ENCODE measurements around the gene TCAP. TPM values are rescaled to one million over a fixed set of nuclear protein-coding genes. Genes with fewer than 3 reads are reported as not detected.
A peak's percentile ranks its signal among the peaks of the same experiment; 100 is the strongest.

TCAP gene
- total and polyA plus RNA-seq, 12 donors = 0.78 to 13.6 (median 1.8) TPM; not detected in 1

DNA sequence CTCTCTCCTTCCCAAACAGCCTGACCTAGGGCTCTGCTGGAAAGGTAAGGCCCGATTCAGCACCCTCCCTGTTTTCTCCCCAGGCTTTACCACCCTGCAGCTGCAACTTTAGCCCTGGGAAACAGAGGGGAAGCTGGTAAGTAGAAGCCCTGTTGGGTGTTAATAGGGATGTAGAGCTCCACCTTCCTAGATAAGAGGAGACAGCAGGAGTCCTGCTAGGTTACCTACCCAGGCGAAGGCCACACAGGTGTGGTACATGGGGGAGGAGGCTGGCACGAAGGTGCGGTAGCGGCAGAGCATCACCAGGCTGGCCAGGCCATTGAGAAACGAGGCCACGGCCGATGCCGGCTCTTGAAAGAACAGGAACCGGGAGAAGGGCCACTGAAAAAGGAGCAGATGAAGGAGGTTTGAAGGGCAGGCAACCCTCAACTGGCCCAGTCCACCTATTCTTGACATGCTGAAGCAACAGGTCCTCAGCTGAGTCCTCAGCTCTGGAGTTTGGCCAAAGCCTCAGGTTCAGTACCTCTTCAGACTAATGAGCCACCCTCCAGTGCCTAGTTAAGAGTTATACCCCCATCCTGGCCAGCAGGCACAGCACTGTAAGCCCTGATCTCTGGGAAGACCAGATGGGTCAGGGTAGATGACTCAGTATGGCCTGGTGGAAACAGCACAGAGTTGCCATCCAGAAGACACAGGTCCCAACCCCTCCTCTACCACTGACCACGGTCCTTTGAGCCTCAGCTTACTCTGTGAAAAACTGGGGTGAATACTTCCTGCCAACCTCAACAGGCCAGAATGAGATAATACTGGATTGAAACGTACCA is 19.4 kb downstream of the TCAP start:
- H3K4me1 ChIP-seq (replicated peaks in 1 of 2) = peaks cover 8 to 14% of the 10 kb centered on the region in 2 donors
- H3K36me3 ChIP-seq (replicated peaks in 1 of 2) = no peaks in the 10 kb centered on the region
- 90 to 98% (median 93%) methylated on average over 12 of the region's 12 CpGs for WGBS, 4 donors
- TF ChIP-seq POLR2A (IDR thresholded peaks at IDR 0.05) = no peak
- TF ChIP-seq, protein P1, sequence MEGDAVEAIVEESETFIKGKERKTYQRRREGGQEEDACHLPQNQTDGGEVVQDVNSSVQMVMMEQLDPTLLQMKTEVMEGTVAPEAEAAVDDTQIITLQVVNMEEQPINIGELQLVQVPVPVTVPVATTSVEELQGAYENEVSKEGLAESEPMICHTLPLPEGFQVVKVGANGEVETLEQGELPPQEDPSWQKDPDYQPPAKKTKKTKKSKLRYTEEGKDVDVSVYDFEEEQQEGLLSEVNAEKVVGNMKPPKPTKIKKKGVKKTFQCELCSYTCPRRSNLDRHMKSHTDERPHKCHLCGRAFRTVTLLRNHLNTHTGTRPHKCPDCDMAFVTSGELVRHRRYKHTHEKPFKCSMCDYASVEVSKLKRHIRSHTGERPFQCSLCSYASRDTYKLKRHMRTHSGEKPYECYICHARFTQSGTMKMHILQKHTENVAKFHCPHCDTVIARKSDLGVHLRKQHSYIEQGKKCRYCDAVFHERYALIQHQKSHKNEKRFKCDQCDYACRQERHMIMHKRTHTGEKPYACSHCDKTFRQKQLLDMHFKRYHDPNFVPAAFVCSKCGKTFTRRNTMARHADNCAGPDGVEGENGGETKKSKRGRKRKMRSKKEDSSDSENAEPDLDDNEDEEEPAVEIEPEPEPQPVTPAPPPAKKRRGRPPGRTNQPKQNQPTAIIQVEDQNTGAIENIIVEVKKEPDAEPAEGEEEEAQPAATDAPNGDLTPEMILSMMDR (IDR thresholded peaks at IDR 0.05) = no peak
- no peak overlapping the region for H3K27ac ChIP-seq
- intact Hi-C loops (cut with DNase I) = no loop called here
- H3K9me3 ChIP-seq (replicated peaks in 1 of 3) = no peaks in the 10 kb centered on the region
- no peak for DNase-seq
- H3K4me3 ChIP-seq = no peak overlapping the region
- no peaks in the 10 kb centered on the region for H3K27me3 ChIP-seq

DNA sequence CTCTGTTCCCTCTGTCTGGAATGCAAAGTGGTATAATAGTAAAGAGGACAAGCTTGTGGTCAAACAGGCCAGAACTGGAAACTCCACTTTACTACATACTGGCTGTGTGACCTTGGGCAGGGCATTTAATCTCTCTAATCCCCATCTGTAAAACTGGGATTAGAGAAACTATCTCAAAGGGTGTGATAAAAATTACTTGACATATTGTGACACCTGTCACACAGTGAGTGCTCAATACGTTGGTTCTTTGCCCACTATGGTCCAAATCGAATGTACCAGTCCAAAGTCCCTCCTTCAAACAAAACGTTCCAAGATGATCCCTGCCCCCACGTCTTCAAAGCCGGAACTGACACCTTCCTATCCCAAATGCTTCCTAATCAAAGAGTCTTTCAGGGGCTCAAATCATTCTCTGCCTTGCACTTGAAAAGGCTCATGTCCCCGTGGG is 22.0 kb downstream of the TCAP start:
- Histone ChIP-seq H3K9me3 (replicated peaks in 1 of 3) (no peaks in the 10 kb centered on the region), H3K27ac (peak overlapping the region in 1 of 5 donors; percentile 94), H3K4me1 (replicated peaks in 1 of 2) (peaks cover 8 to 14% of the 10 kb centered on the region in 2 donors), H3K27me3 (no peaks in the 10 kb centered on the region), H3K36me3 (replicated peaks in 1 of 2) (no peaks in the 10 kb centered on the region), H3K4me3 (peak overlapping the region in 2 of 4 donors; percentile 44 to 66)
- intact Hi-C loops (cut with DNase I) = no loop called here
- TF ChIP-seq, protein P1 (IDR thresholded peaks at IDR 0.05) = no peak
- no peak for TF ChIP-seq POLR2A (IDR thresholded peaks at IDR 0.05)
- no peak for DNase-seq
- WGBS, 4 donors = 59 to 65% (median 61%) methylated on average over 6 of the region's 6 CpGs

DNA sequence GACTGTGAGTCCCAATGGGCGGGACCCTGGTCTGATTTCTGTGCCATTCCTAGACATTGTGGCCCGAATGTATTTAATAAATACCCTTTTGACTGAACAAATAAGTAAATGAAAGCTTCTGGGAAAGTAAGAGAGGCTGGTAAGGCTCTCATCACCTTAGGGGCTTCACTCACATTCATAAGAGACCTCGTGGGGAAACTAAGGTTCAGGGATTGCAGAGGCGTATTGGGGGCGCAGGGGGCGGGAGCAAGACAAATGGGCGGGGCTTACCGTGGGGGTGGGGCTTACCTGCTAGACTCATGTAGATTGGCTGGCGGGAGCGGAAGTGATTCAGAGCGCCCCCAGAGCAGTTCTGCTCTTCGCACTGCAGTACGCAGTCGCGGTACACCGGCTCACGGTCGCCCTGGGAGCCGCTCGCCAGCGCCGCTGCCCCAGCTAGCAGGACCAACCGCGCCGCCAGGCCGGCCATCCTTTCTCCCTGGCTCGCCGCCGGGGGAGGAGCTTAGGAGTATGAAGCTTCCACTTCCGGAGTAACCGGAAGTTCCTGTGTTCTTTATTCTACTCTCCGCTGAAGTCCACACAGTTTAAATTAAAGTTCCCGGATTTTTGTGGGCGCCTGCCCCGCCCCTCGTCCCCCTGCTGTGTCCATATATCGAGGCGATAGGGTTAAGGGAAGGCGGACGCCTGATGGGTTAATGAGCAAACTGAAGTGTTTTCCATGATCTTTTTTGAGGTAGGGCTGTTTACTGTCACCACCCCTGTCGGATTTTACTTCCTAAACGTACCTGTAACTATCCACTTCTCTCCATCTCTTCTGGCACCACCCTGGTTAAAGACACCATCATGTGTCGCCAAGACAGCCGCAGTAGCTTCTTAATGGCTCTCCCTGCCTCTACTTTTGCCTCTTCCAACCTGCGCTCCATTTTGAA is 22.7 kb downstream of the TCAP start, which contains the start of gene PGAP3:
Gene PGAP3, minus strand, starts transcription at position 512 of the 929 bp plus-strand sequence. Its CDS starts 43 bp downstream, at position 469.
- 2 to 5% (median 3%) methylated on average over 23 to 45 of the region's 45 CpGs for WGBS, 4 donors
- no peaks in the 10 kb centered on the region for H3K9me3 ChIP-seq (replicated peaks in 1 of 3)
- peak within 1 kb of the TSS in 4 of 5 donors; percentile 54 to 94 (median 78) for H3K27ac ChIP-seq
- DNase-seq = peak; percentile 79 to 91 (median 85)
- no peaks in the 10 kb centered on the region for H3K27me3 ChIP-seq
- no peaks in the 10 kb centered on the region for H3K36me3 ChIP-seq (replicated peaks in 1 of 2)
- H3K4me3 ChIP-seq = peak within 1 kb of the TSS in 3 of 4 donors; percentile 27 to 66 (median 44)
- H3K4me1 ChIP-seq (replicated peaks in 1 of 2) = peaks cover 8 to 14% of the 10 kb centered on the region in 2 donors
- intact Hi-C loops (cut with DNase I) = no loop called here
- TF ChIP-seq, protein P1 (IDR thresholded peaks at IDR 0.05) = no peak
- peak in 1 of 2 donors; percentile 35 for TF ChIP-seq POLR2A (IDR thresholded peaks at IDR 0.05)

DNA sequence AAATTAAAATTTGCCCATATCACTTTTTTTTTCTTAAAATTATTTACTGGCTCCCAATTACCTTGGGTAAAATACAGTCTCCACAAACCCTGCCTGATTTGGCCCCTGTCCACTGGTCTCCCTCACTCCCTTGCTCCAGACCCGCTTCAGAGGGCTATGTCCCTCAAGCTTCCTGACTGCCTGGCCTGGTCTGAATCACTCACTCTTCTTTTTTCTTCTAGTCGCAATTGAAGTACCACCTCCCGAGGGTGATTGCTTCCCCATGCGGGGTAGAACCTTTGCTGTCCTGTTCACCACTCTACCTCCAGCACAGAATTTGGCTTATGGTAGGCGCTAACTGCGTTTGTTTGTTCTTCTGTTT is 23.3 kb downstream of the TCAP start:
- no peaks in the 10 kb centered on the region for H3K27me3 ChIP-seq
- no peaks in the 10 kb centered on the region for H3K36me3 ChIP-seq (replicated peaks in 1 of 2)
- intact Hi-C loops (cut with DNase I) = no loop called here
- WGBS, 4 donors = 14 to 19% (median 17%) methylated on average over 6 of the region's 6 CpGs
- H3K27ac ChIP-seq = peak overlapping the region in 2 of 5 donors; percentile 54 to 93
- H3K4me1 ChIP-seq (replicated peaks in 1 of 2) = peaks cover 8 to 14% of the 10 kb centered on the region in 2 donors
- TF ChIP-seq, protein P1 (IDR thresholded peaks at IDR 0.05) = no peak
- TF ChIP-seq POLR2A (IDR thresholded peaks at IDR 0.05) = no peak
- H3K9me3 ChIP-seq (replicated peaks in 1 of 3) = no peaks in the 10 kb centered on the region
- H3K4me3 ChIP-seq = peak overlapping the region in 3 of 4 donors; percentile 27 to 66 (median 44)
- DNase-seq = no peak
